ENCODE measurements around the gene RDH8. TPM values are rescaled to one million over a fixed set of nuclear protein-coding genes. Genes with fewer than 3 reads are reported as not detected.

The RDH8 gene
- total and polyA plus RNA-seq, 2 of the 4 experiments (the other 2 are of a cell fraction), result 0.18 TPM; not detected in 1

GRCh38 chr19:10013834-10014618 lies 743 bp downstream of the RDH8 start:
- Histone ChIP-seq H4K20me1 (ENCODE audit: insufficient read depth, low read length) (peaks cover 6% of the 10 kb centered on the region), H2AK9ac (replicated peaks; ENCODE audit: low read depth, low read length, poor library complexity) (no peak overlapping the region), H2AK5ac (ENCODE audit: low read depth, low read length) (no peak overlapping the region), H3K9me1 (ENCODE audit: insufficient read depth, low read length) (peaks cover 9% of the 10 kb centered on the region), H4K8ac (ENCODE audit: low read depth in 2 of 2, low read length in 2 of 2) (no peak overlapping the region), H3K4ac (ENCODE audit: low read depth, low read length) (no peak overlapping the region), H3K27me3 (ENCODE audit: control insufficient read depth, insufficient read depth, low read length) (no peaks in the 10 kb centered on the region), H3K4me2 (ENCODE audit: low read depth, low read length) (no peak overlapping the region), H3K9me3 (ENCODE audit: control insufficient read depth, insufficient read depth, low read length) (no peaks in the 10 kb centered on the region), H3K4me1 (ENCODE audit: control insufficient read depth, insufficient read depth, low read length) (peaks cover 6% of the 10 kb centered on the region), H4K5ac (ENCODE audit: low read depth, low read length) (no peak overlapping the region), H3K79me1 (ENCODE audit: low read depth in 1 of 2, low read length in 2 of 2) (peaks cover 2 to 5% of the 10 kb centered on the region in 2 experiments; a peak in 3 of 4 replicates), H2AFZ (replicated peaks; ENCODE audit: low read length, poor library complexity) (no peak overlapping the region), H3K4me3 (ENCODE audit: insufficient read depth, low read depth, low read length) (no peak overlapping the region), H3K36me3 (ENCODE audit: control insufficient read depth, insufficient read depth, low read length) (no peaks in the 10 kb centered on the region), H3K23ac (ENCODE audit: low read depth, low read length) (no peak overlapping the region), H2BK120ac (ENCODE audit: low read depth, low read length) (no peak overlapping the region), H2BK15ac (ENCODE audit: low read depth, low read length) (no peak overlapping the region), H3K9ac (ENCODE audit: low read depth, low read length) (no peak overlapping the region), H2BK5ac (ENCODE audit: low read depth, low read length, poor library complexity, severe bottlenecking) (no peak overlapping the region), H3K14ac (replicated peaks; ENCODE audit: low read depth, low read length) (no peak overlapping the region), H2BK20ac (ENCODE audit: low read depth, low read length) (no peak overlapping the region), H4K91ac (ENCODE audit: insufficient read depth, low read depth, low read length) (no peak overlapping the region), H3K18ac (ENCODE audit: low read depth, low read length) (no peak overlapping the region), H3K56ac (ENCODE audit: extremely low read depth, insufficient read depth, low read length) (no peak overlapping the region), H3K27ac (ENCODE audit: insufficient read depth, low read length) (no peak overlapping the region)
- no peak for TF ChIP-seq MAFK (IDR thresholded peaks at IDR 0.05; ENCODE audit: low read depth, low read length)
- BruUV-seq (replicated peaks), result no TSS peak
- in situ Hi-C loops (cut with MboI; ENCODE audit: low sequenced_read_pairs), result no loop called here
- dilution Hi-C loops (cut with HindIII; ENCODE audit: low sequenced_read_pairs, unreplicated experiment), result no loop called here
- ATAC-seq (ENCODE audit: low read depth) (no peak), DNase-seq (no peak)
- WGBS, 2 experiments (ENCODE audit: extremely low coverage in 2 of 2, insufficient read length in 1 of 2), result 100% methylated on average over 1 of the region's 6 CpGs; no CpG with 5 or more reads in 1 of the 2 experiments
- ChIA-PET POLR2A (ENCODE audit: unreplicated experiment) (no interaction called here), CTCF (no interaction called here)
- intact Hi-C loops (cut with micrococcal nuclease), result no loop called here
